KOPT-K1 (cell line): ENCODE data around the gene RNASEH1.
"Not testable (repeated sequence)": the region's sequence is repeated elsewhere in the genome, so short reads cannot be mapped to it uniquely, and the experiment has no call there.

Experiments used
- H3K27ac ChIP-seq: fragments of 200-600 bp; sonication (generic); 2 replicates; pipeline ENCODE4 v1.5.1; 2016; ENCODE audit warnings: antibody characterized with exemption, mild to moderate bottlenecking, low read depth, low read length; ENCODE audit not compliant: poor library complexity, severe bottlenecking
- H3K36me3 ChIP-seq: fragments of 200-600 bp; sonication (generic); 2 replicates; pipeline ENCODE4 v1.5.1; 2017; ENCODE audit warnings: antibody characterized with exemption, mild to moderate bottlenecking, low read length, moderate library complexity; ENCODE audit not compliant: insufficient read depth
- H3K9me3 ChIP-seq: fragments of 200-600 bp; sonication (generic); 2 replicates; pipeline ENCODE4 v1.5.1; 2017; ENCODE audit warnings: antibody characterized with exemption, low read length, mild to moderate bottlenecking; ENCODE audit not compliant: insufficient read depth, poor library complexity, severe bottlenecking

RNASEH1 gene

DNA sequence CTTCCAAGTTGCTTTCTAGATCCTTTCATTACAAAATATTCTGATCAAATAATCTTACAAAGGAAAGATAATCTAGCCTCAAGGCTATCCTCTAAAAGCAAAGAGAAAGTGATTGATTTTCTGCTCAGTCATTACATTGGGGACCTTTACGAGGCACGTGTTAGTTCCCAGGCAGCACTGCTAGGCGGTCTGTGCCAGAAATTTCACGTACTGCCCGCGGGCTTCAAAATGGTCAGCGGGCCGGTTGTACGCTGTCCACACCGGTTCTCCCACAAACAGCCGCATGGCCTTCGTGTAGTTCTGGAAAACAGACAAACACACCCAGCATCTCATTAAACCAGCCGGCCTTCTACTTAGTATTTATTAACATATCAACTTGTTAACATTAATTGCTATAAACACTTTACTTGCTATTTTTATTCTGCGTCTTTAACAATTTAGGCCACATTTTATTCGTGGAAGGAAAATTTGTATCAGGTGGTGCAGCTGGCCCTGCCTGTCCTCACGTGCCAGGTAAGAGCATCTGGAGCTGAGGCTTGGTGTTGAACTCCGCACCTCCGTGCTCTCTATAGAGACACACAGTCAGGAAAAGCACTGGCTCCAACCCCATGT, 59.2 kb downstream of the RNASEH1 start:
- peaks cover 63% of the 10 kb centered on the region for H3K36me3 ChIP-seq
- no peaks in the 10 kb centered on the region for H3K9me3 ChIP-seq
- H3K27ac ChIP-seq = no peak overlapping the region

- H3K36me3 ChIP-seq = peaks cover 50% of the 10 kb centered on the region
- not testable (repeated sequence) for H3K27ac ChIP-seq, H3K9me3 ChIP-seq
These were observed 61.4 kb downstream of the RNASEH1 start for GRCh38 chr2:3496708-3497080.
